ENCODE results near the gene HTRA3.
A peak's percentile ranks its signal among the peaks of the same experiment; 100 is the strongest.

HTRA3 gene

GRCh38 chr4:8245884-8246833 lies 23.4 kb upstream of the HTRA3 start:
- no peak for DNase-seq

- DNase-seq, result no peak
Measured at GRCh38 chr4:8247047-8247930, 22.3 kb upstream of the HTRA3 start.

GRCh38 chr4:8248091-8248490 lies 21.5 kb upstream of the HTRA3 start:
- DNase-seq, result no peak

GRCh38 chr4:8250227-8250626 lies 19.3 kb upstream of the HTRA3 start:
- no peak for DNase-seq

GRCh38 chr4:8250637-8251036 lies 18.9 kb upstream of the HTRA3 start:
- no peak for DNase-seq

GRCh38 chr4:8251110-8251883 lies 18.3 kb upstream of the HTRA3 start:
- DNase-seq, result no peak

- no peak for DNase-seq
Measured at GRCh38 chr4:8252301-8253173, 17.0 kb upstream of the HTRA3 start.

GRCh38 chr4:8254076-8254475 lies 15.5 kb upstream of the HTRA3 start:
- no peak for DNase-seq

GRCh38 chr4:8255698-8256441 lies 13.7 kb upstream of the HTRA3 start:
- no peak for DNase-seq

GRCh38 chr4:8257854-8258253 lies 11.7 kb upstream of the HTRA3 start:
- DNase-seq, result no peak

- no peak for DNase-seq
Measured at GRCh38 chr4:8258552-8259212, 10.9 kb upstream of the HTRA3 start.

- no peak for DNase-seq
Measured at GRCh38 chr4:8259743-8260430, 9.7 kb upstream of the HTRA3 start.

GRCh38 chr4:8260656-8261111 lies 8.9 kb upstream of the HTRA3 start:
- no peak for DNase-seq

GRCh38 chr4:8261851-8262535 lies 7.6 kb upstream of the HTRA3 start:
- peak in 1 of 56 donors; percentile 24 for DNase-seq

GRCh38 chr4:8262637-8263322 lies 6.8 kb upstream of the HTRA3 start:
- no peak for DNase-seq

- DNase-seq, result no peak
Measured at GRCh38 chr4:8263397-8263796, 6.2 kb upstream of the HTRA3 start.

GRCh38 chr4:8264106-8264505 lies 5.4 kb upstream of the HTRA3 start:
- DNase-seq, result no peak

All from nucleus accumbens (tissue), 56 donors.